Measurements from ENCODE around the gene EYS. TPM values are rescaled to one million over a fixed set of nuclear protein-coding genes. Genes with fewer than 3 reads are reported as not detected.

Gene EYS
- polyA plus RNA-seq, 2 of the 4 experiments (the other 2 are of a cell fraction): 0.03 to 0.06 TPM

DNA sequence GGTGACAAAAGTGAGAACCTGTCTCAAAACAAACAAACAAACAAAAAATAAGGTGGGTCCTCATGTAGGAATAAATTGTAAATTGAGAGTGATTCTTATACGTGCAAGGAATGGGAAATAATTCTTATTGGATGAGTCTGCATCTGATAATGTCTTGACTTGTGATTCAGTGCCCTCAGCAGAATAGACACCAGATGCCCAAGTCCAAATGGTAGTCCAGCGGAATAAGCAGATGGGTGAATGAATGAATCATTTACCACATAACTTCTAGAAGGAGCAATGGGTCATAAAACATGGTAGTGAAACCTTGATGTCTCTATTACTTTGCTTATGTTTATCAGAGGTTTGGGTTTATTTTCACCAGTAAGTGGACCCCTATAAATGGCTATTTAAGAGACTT is 1323.7 kb downstream of the EYS start:
- ChIA-PET CTCF (no interaction called here), POLR2A (no interaction called here)
- Histone ChIP-seq H3K9me3 (no peaks in the 10 kb centered on the region), H3K4me2 (no peak overlapping the region), H3K4me1 (no peaks in the 10 kb centered on the region), H3K27ac (no peak overlapping the region), H3K4me3 (no peak overlapping the region)
- DNase-seq (ENCODE audit: low read depth in 1 of 2, low spot score in 1 of 2): no peak
- FAIRE-seq: no peak
- 47% methylated on average over 2 of the region's 2 CpGs for WGBS (ENCODE audit: missing lambda C conversion rate)
- no peak for ATAC-seq
- TF ChIP-seq, protein P1, sequence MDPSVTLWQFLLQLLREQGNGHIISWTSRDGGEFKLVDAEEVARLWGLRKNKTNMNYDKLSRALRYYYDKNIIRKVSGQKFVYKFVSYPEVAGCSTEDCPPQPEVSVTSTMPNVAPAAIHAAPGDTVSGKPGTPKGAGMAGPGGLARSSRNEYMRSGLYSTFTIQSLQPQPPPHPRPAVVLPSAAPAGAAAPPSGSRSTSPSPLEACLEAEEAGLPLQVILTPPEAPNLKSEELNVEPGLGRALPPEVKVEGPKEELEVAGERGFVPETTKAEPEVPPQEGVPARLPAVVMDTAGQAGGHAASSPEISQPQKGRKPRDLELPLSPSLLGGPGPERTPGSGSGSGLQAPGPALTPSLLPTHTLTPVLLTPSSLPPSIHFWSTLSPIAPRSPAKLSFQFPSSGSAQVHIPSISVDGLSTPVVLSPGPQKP (IDR thresholded peaks at IDR 0.05; ENCODE audit: low read depth, low read length): no peak
- no peak for TF ChIP-seq HOXB13 (CRISPR knock-in tag; IDR thresholded peaks at IDR 0.05; ENCODE audit: low read depth)
- TF ChIP-seq ZC3H11A (IDR thresholded peaks at IDR 0.05): no peak
- no peak for TF ChIP-seq JUN (IDR thresholded peaks at IDR 0.05)
- no peak for TF ChIP-seq CHD4 (IDR thresholded peaks at IDR 0.05; ENCODE audit: borderline replicate concordance)
- TF ChIP-seq, protein P2, sequence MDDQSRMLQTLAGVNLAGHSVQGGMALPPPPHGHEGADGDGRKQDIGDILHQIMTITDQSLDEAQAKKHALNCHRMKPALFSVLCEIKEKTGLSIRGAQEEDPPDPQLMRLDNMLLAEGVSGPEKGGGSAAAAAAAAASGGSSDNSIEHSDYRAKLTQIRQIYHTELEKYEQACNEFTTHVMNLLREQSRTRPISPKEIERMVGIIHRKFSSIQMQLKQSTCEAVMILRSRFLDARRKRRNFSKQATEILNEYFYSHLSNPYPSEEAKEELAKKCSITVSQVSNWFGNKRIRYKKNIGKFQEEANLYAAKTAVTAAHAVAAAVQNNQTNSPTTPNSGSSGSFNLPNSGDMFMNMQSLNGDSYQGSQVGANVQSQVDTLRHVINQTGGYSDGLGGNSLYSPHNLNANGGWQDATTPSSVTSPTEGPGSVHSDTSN (IDR thresholded peaks at IDR 0.05): no peak
- no peak for TF ChIP-seq SMC3 (IDR thresholded peaks at IDR 0.05)
- TF ChIP-seq CBX8 (IDR thresholded peaks at IDR 0.05): no peak
- no peak for TF ChIP-seq RCOR1 (IDR thresholded peaks at IDR 0.05; ENCODE audit: low read depth, low read length)
- TF ChIP-seq JUNB (IDR thresholded peaks at IDR 0.05): no peak
- TF ChIP-seq CHD2 (IDR thresholded peaks at IDR 0.05; ENCODE audit: low read length, partially characterized antibody): no peak
- TF ChIP-seq, protein P3, sequence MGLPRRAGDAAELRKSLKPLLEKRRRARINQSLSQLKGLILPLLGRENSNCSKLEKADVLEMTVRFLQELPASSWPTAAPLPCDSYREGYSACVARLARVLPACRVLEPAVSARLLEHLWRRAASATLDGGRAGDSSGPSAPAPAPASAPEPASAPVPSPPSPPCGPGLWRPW (IDR thresholded peaks at IDR 0.05): no peak
- no peak for TF ChIP-seq POLR2A (IDR thresholded peaks at IDR 0.05; ENCODE audit: low read length)
- TF ChIP-seq, protein P4, sequence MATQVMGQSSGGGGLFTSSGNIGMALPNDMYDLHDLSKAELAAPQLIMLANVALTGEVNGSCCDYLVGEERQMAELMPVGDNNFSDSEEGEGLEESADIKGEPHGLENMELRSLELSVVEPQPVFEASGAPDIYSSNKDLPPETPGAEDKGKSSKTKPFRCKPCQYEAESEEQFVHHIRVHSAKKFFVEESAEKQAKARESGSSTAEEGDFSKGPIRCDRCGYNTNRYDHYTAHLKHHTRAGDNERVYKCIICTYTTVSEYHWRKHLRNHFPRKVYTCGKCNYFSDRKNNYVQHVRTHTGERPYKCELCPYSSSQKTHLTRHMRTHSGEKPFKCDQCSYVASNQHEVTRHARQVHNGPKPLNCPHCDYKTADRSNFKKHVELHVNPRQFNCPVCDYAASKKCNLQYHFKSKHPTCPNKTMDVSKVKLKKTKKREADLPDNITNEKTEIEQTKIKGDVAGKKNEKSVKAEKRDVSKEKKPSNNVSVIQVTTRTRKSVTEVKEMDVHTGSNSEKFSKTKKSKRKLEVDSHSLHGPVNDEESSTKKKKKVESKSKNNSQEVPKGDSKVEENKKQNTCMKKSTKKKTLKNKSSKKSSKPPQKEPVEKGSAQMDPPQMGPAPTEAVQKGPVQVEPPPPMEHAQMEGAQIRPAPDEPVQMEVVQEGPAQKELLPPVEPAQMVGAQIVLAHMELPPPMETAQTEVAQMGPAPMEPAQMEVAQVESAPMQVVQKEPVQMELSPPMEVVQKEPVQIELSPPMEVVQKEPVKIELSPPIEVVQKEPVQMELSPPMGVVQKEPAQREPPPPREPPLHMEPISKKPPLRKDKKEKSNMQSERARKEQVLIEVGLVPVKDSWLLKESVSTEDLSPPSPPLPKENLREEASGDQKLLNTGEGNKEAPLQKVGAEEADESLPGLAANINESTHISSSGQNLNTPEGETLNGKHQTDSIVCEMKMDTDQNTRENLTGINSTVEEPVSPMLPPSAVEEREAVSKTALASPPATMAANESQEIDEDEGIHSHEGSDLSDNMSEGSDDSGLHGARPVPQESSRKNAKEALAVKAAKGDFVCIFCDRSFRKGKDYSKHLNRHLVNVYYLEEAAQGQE (IDR thresholded peaks at IDR 0.05): no peak
- TF ChIP-seq NR3C1 (IDR thresholded peaks at IDR 0.05): no peak
- TF ChIP-seq POLR2AphosphoS2 (conservative IDR thresholded peaks at IDR 0.05; ENCODE audit: low read length): no peak
- no peak for TF ChIP-seq RNF2 (IDR thresholded peaks at IDR 0.05; ENCODE audit: borderline replicate concordance, low read depth)

DNA sequence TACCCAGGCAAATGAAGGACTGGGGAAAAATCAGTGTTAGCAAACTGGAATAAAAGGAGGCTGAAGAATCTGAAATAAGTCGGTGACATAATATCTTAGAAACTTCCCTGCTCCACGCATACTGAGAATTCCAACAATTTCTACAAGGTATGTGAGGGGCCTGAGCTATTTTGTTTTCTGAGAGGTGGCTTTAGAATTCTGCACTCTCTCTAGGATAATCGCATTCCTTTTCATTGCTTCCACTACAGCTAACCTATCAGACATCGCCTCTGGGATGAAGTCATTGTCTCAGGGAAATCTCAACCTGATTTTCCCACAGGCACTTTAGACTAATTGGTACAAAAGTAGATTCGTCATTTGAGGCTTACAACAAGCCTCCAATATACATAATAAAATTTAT is 1330.6 kb downstream of the EYS start:
- FAIRE-seq: no peak

More for the DNA sequence above, 1330.6 kb downstream of the EYS start:
- POLR2A ChIA-PET: no interaction called here
- ATAC-seq (no peak), DNase-seq (ENCODE audit: low read depth in 1 of 2, low spot score in 1 of 2) (no peak)
- no peak overlapping the region for H3K27ac ChIP-seq
- WGBS (ENCODE audit: missing lambda C conversion rate): 48% methylated on average over 5 of the region's 5 CpGs
- H3K4me3 ChIP-seq: no peak overlapping the region
- TF ChIP-seq MAFK (IDR thresholded peaks at IDR 0.05; ENCODE audit: partially characterized antibody) (no peak), HOXA7 (CRISPR knock-in tag; IDR thresholded peaks at IDR 0.05) (no peak), JUN (IDR thresholded peaks at IDR 0.05) (no peak), ZFP36 (IDR thresholded peaks at IDR 0.05; ENCODE audit: borderline replicate concordance, partially characterized antibody) (no peak), CEBPB (IDR thresholded peaks at IDR 0.05) (no peak), FOXS1 (CRISPR knock-in tag; IDR thresholded peaks at IDR 0.05) (no peak), HOXB13 (CRISPR knock-in tag; IDR thresholded peaks at IDR 0.05; ENCODE audit: low read depth) (no peak), ZSCAN20 (CRISPR knock-in tag; IDR thresholded peaks at IDR 0.05) (no peak), POLR2AphosphoS2 (conservative IDR thresholded peaks at IDR 0.05; ENCODE audit: low read length) (no peak)
- TF ChIP-seq, protein P2 (IDR thresholded peaks at IDR 0.05): no peak
- TF ChIP-seq, protein P4 (IDR thresholded peaks at IDR 0.05): no peak
- TF ChIP-seq, protein P5, sequence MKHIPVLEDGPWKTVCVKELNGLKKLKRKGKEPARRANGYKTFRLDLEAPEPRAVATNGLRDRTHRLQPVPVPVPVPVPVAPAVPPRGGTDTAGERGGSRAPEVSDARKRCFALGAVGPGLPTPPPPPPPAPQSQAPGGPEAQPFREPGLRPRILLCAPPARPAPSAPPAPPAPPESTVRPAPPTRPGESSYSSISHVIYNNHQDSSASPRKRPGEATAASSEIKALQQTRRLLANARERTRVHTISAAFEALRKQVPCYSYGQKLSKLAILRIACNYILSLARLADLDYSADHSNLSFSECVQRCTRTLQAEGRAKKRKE (CRISPR knock-in tag; IDR thresholded peaks at IDR 0.05; ENCODE audit: low read depth): no peak
- no peak overlapping the region for H3K4me2 ChIP-seq
- H3K9me3 ChIP-seq: no peaks in the 10 kb centered on the region
- CTCF ChIA-PET: interaction anchor here (0.9 kb wide), 1 partner anchor 343 kb away, joined by 3 read pairs; no protein-coding TSS in a partner anchor
- H3K4me1 ChIP-seq: no peaks in the 10 kb centered on the region

All from A549 (cell line).